ENCODE results near the gene MS4A7. TPM values are rescaled to one million over a fixed set of nuclear protein-coding genes. Genes with fewer than 3 reads are reported as not detected.

The MS4A7 gene
- total and polyA plus RNA-seq, 3 donors from 2014 or later, result 5.7 to 11.9 (median 8.9) TPM

- no peak for DNase-seq
- H3K9me3 ChIP-seq, result no peaks in the 10 kb centered on the region
- intact Hi-C loops (cut with DNase I; ENCODE audit: low total_unique reads), result no loop called here
- H3K27ac ChIP-seq, result no peak overlapping the region
- H3K4me1 ChIP-seq, result no peaks in the 10 kb centered on the region
- H3K27me3 ChIP-seq, result no peaks in the 10 kb centered on the region
- no peaks in the 10 kb centered on the region for H3K36me3 ChIP-seq (ENCODE audit: low read depth, missing control alignments)
- H3K4me3 ChIP-seq, result no peak overlapping the region
- TF ChIP-seq POLR2A (IDR thresholded peaks at IDR 0.05), result no peak
- TF ChIP-seq, protein P1, sequence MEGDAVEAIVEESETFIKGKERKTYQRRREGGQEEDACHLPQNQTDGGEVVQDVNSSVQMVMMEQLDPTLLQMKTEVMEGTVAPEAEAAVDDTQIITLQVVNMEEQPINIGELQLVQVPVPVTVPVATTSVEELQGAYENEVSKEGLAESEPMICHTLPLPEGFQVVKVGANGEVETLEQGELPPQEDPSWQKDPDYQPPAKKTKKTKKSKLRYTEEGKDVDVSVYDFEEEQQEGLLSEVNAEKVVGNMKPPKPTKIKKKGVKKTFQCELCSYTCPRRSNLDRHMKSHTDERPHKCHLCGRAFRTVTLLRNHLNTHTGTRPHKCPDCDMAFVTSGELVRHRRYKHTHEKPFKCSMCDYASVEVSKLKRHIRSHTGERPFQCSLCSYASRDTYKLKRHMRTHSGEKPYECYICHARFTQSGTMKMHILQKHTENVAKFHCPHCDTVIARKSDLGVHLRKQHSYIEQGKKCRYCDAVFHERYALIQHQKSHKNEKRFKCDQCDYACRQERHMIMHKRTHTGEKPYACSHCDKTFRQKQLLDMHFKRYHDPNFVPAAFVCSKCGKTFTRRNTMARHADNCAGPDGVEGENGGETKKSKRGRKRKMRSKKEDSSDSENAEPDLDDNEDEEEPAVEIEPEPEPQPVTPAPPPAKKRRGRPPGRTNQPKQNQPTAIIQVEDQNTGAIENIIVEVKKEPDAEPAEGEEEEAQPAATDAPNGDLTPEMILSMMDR (IDR thresholded peaks at IDR 0.05), result no peak
- WGBS, 2 donors, result 89 to 93% methylated on average over 2 of the region's 2 CpGs
Observed at GRCh38 chr11:60347084-60347797, 31.1 kb upstream of the MS4A7 start.

DNA sequence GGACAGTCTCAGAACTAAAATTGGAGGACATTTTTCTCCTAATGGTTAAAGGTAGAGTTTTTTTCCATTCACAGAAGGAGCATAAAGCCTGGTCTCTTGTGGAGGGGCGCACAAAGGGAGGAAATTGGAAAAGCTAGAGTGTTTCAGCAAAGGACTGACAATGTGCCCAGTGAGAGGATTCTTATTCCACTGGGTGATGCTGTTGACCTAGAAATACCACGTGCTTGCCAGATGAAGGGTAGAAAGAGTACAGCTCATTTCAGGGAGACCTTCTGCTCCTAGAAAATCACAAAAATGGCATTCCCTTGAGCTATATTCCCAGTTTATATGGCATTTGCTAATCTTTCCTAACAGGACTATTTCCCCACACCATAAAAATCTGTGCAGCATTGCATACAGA, 30.2 kb upstream of the MS4A7 start:
- H3K4me1 ChIP-seq, result no peaks in the 10 kb centered on the region
- H3K27me3 ChIP-seq, result no peaks in the 10 kb centered on the region
- DNase-seq, result no peak
- H3K4me3 ChIP-seq, result no peak overlapping the region
- H3K27ac ChIP-seq, result no peak overlapping the region
- no peaks in the 10 kb centered on the region for H3K36me3 ChIP-seq (ENCODE audit: low read depth, missing control alignments)
- H3K9me3 ChIP-seq, result no peaks in the 10 kb centered on the region
- intact Hi-C loops (cut with DNase I; ENCODE audit: low total_unique reads), result no loop called here
- TF ChIP-seq, protein P1 (IDR thresholded peaks at IDR 0.05), result no peak
- TF ChIP-seq POLR2A (IDR thresholded peaks at IDR 0.05), result no peak
- 73 to 76% methylated on average over 2 of the region's 2 CpGs for WGBS, 2 donors

DNA sequence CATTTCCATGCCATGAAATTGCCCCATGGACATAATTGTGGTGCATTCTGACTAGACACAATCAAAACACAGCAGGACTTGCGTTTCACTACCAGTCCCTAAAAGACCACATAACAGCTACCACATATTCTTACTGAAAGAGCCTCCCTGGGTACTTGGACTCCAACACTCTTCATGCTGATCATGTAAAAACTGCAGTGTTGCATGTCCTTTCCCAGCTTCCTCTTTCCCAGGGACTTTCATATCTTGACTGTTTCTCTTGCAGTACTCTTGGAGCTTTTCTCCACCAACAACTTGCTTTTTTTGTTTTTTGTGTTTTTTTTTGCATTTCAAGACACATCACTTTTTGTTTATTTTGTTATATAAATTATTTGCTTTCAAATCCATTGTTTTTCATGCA, 28.3 kb upstream of the MS4A7 start:
- DNase-seq, result no peak
- no peak for TF ChIP-seq POLR2A (IDR thresholded peaks at IDR 0.05)
- TF ChIP-seq, protein P1 (IDR thresholded peaks at IDR 0.05), result no peak
- H3K36me3 ChIP-seq (ENCODE audit: low read depth, missing control alignments), result no peaks in the 10 kb centered on the region
- H3K27ac ChIP-seq, result no peak overlapping the region
- H3K27me3 ChIP-seq, result no peaks in the 10 kb centered on the region
- WGBS, 2 donors, result 76 to 84% methylated on average over 1 of the region's 1 CpG
- H3K4me3 ChIP-seq, result no peak overlapping the region
- H3K9me3 ChIP-seq, result no peaks in the 10 kb centered on the region
- intact Hi-C loops (cut with DNase I; ENCODE audit: low total_unique reads), result no loop called here
- H3K4me1 ChIP-seq, result no peaks in the 10 kb centered on the region

DNA sequence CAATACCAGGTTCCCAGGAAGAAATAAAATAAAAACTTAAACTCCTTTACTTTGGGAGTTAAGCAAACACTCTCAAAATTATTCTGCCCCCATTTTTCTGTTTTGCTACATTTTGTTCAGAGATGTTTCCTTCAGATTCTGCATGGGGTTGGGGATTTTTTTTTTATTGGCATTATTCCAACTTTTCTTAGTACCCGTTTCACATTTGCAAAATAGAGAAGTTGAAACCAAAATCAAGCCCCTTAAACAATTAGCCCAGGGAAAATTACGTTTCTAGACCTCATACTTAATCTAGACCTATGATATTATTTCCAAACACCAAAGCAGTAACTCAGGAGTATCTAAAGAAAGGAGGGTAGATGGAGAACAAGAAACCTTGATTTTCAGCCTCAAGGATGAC, 20.6 kb upstream of the MS4A7 start:
- no peak for DNase-seq
- no peaks in the 10 kb centered on the region for H3K36me3 ChIP-seq (ENCODE audit: low read depth, missing control alignments)
- no peaks in the 10 kb centered on the region for H3K4me1 ChIP-seq
- H3K27me3 ChIP-seq, result no peaks in the 10 kb centered on the region
- WGBS, 2 donors, result 46 to 56% methylated on average over 2 of the region's 2 CpGs
- no peak overlapping the region for H3K4me3 ChIP-seq
- H3K9me3 ChIP-seq, result no peaks in the 10 kb centered on the region
- no peak overlapping the region for H3K27ac ChIP-seq
- intact Hi-C loops (cut with DNase I; ENCODE audit: low total_unique reads), result no loop called here
- no peak for TF ChIP-seq POLR2A (IDR thresholded peaks at IDR 0.05)
- TF ChIP-seq, protein P1 (IDR thresholded peaks at IDR 0.05), result no peak

- no peak overlapping the region for H3K4me3 ChIP-seq
- no peak for DNase-seq
- WGBS, 2 donors, result 75 to 84% methylated on average over 4 of the region's 4 CpGs
- no peaks in the 10 kb centered on the region for H3K9me3 ChIP-seq
- intact Hi-C loops (cut with DNase I; ENCODE audit: low total_unique reads), result no loop called here
- H3K27ac ChIP-seq, result no peak overlapping the region
- H3K27me3 ChIP-seq, result no peaks in the 10 kb centered on the region
- no peaks in the 10 kb centered on the region for H3K36me3 ChIP-seq (ENCODE audit: low read depth, missing control alignments)
- no peaks in the 10 kb centered on the region for H3K4me1 ChIP-seq
- no peak for TF ChIP-seq POLR2A (IDR thresholded peaks at IDR 0.05)
- TF ChIP-seq, protein P1 (IDR thresholded peaks at IDR 0.05), result no peak
Observed at GRCh38 chr11:60360621-60361020, 17.7 kb upstream of the MS4A7 start.

All from testis (tissue), 3 donors.